Thymus (tissue), 11 donors: ENCODE results near the gene HOXA1. TPM values are rescaled to one million over a fixed set of nuclear protein-coding genes. Genes with fewer than 3 reads are reported as not detected.
A peak's percentile ranks its signal among the peaks of the same experiment; 100 is the strongest.

Experiments used
- DNase-seq, 9 donors: peaks; one replicate each; pipeline ENCODE4 v3.0.0-alpha.2; 2013; ENCODE audit warnings: low spot score in 9 of 9, low read depth in 6 of 9, missing footprints in 1 of 9
- H3K27ac ChIP-seq, 2 donors: one replicate each; pipeline ENCODE4 v1.5.1; 2013; ENCODE audit warnings: control low read depth in 1 of 2, low read depth in 1 of 2, low read length in 1 of 2, mild to moderate bottlenecking in 1 of 2, moderate library complexity in 1 of 2
- H3K27me3 ChIP-seq, 2 donors: one replicate each; pipeline ENCODE4 v1.5.1; 2013; ENCODE audit warnings: low read length in 1 of 2; ENCODE audit not compliant: control insufficient read depth in 2 of 2, insufficient read depth in 1 of 2
- H3K36me3 ChIP-seq, 2 donors: one replicate each; pipeline ENCODE4 v1.5.1; 2013; ENCODE audit warnings: low read length in 1 of 2, mild to moderate bottlenecking in 1 of 2, moderate library complexity in 1 of 2; ENCODE audit not compliant: control insufficient read depth in 2 of 2, insufficient read depth in 2 of 2
- H3K4me1 ChIP-seq, 2 donors: one replicate each; pipeline ENCODE4 v1.5.1; 2013; ENCODE audit warnings: low read length in 2 of 2; ENCODE audit not compliant: control insufficient read depth in 2 of 2, insufficient read depth in 2 of 2
- H3K4me3 ChIP-seq, 2 donors: one replicate each; pipeline ENCODE4 v1.5.1; 2013; ENCODE audit warnings: low read length in 2 of 2, control low read depth in 1 of 2, mild to moderate bottlenecking in 1 of 2
- H3K9me3 ChIP-seq, 2 donors: one replicate each; pipeline ENCODE4 v1.5.1; 2013; ENCODE audit warnings: low read length in 1 of 2, mild to moderate bottlenecking in 1 of 2; ENCODE audit not compliant: control insufficient read depth in 2 of 2, insufficient read depth in 1 of 2
- WGBS: extraction: QIAGEN DNeasy Blood & Tissue Kit; methylation state at CpG from one replicate; pipeline ENCODE4 v1.1.7; 2013; 5-methylcytosine and 5-hydroxymethylcytosine counted together
- polyA plus RNA-seq: library from polyadenylated mRNA; stranded (reverse); fragments of 200-250 nt; gene quantifications from one replicate; pipeline ENCODE4 v1.2.3, GENCODE V29; 2013
- total RNA-seq: library from RNA; stranded (reverse); fragments of 120-200 nt; gene quantifications from one replicate; pipeline ENCODE4 v1.2.4, GENCODE V29; 2013
- donor health status: healthy.

Gene HOXA1
- total and polyA plus RNA-seq, 2 donors, result 0.28 to 0.71 TPM

DNA sequence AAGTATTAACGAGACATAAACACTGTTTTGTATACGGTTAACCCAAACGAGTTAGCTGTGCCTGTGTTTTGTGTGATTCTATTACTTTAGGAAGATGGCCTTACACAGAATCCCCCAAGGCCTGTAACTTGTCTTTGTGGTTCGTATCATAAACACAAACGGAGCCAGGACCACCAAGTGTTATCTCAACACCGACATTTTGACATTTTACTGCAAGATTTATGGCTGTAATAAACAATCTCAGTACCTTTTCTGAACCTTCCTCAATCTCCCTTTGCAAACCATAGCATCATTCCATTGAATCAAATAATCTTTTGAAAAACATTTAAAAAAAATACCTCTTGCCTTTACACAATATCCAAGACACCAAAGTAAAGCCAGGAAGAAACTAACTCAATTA, 37.2 kb upstream of the HOXA1 start:
- no peak overlapping the region for H3K27ac ChIP-seq
- peaks cover 0 to 7% of the 10 kb centered on the region in 2 donors for H3K9me3 ChIP-seq
- peaks cover 5 to 17% of the 10 kb centered on the region in 2 donors for H3K4me1 ChIP-seq
- H3K36me3 ChIP-seq, result no peaks in the 10 kb centered on the region
- H3K4me3 ChIP-seq, result no peak overlapping the region
- 87% methylated on average over 6 of the region's 6 CpGs for WGBS
- no peak for DNase-seq
- H3K27me3 ChIP-seq, result peaks cover 8 to 60% of the 10 kb centered on the region in 2 donors

- Histone ChIP-seq H3K9me3 (peaks cover 0 to 7% of the 10 kb centered on the region in 2 donors), H3K36me3 (no peaks in the 10 kb centered on the region), H3K27ac (no peak overlapping the region), H3K27me3 (peaks cover 6 to 54% of the 10 kb centered on the region in 2 donors), H3K4me1 (peaks cover 5 to 17% of the 10 kb centered on the region in 2 donors), H3K4me3 (no peak overlapping the region)
- no peak for DNase-seq
- WGBS, result 95% methylated on average over 2 of the region's 2 CpGs
Measured at GRCh38 chr7:27132214-27132613, 36.4 kb upstream of the HOXA1 start.

DNA sequence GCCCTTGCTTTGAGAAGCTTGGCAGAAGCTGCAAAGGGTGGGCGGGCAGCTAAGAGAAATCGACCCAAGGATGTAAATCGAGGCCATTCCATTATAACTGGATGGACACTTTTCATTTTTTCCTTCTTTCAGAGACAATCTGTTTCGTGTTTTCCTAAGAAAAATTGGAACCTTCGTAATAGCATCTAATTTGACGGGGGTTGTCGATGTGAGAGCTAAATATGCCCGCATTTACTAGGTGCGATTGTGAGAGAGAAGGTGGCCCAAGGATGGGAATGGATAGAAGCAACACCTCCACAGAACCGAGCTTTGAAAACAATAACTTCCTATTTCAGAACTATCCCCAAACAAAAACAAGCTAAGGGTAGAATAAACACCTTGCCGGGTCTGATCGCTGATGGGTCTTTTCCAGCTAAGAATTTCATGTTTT, 35.6 kb upstream of the HOXA1 start:
- Histone ChIP-seq H3K27me3 (peaks cover 2 to 46% of the 10 kb centered on the region in 2 donors), H3K4me3 (peak overlapping the region; percentile 60 to 88), H3K27ac (no peak overlapping the region), H3K36me3 (no peaks in the 10 kb centered on the region), H3K9me3 (peaks cover 0 to 7% of the 10 kb centered on the region in 2 donors), H3K4me1 (peaks cover 5 to 16% of the 10 kb centered on the region in 2 donors)
- 76% methylated on average over 12 of the region's 12 CpGs for WGBS
- no peak for DNase-seq

GRCh38 chr7:27130540-27131389, 35.0 kb upstream of the HOXA1 start, which contains the start of gene HOXA4:
Gene HOXA4 (minus strand): TSS chr7:27130757. CDS start chr7:27130733, 24 bp downstream.
- peaks cover 2 to 40% of the 10 kb centered on the region in 2 donors for H3K27me3 ChIP-seq
- H3K27ac ChIP-seq, result peak within 1 kb of the TSS; percentile 56 to 76
- DNase-seq, result peak; percentile 49 to 95 (median 87)
- H3K9me3 ChIP-seq, result peaks cover 0 to 7% of the 10 kb centered on the region in 2 donors
- no peaks in the 10 kb centered on the region for H3K36me3 ChIP-seq
- WGBS, result 38% methylated on average over 67 of the region's 67 CpGs
- peak within 1 kb of the TSS; percentile 60 to 88 for H3K4me3 ChIP-seq
- peaks cover 4 to 10% of the 10 kb centered on the region in 2 donors for H3K4me1 ChIP-seq

- Histone ChIP-seq H3K36me3 (no peaks in the 10 kb centered on the region), H3K4me1 (peaks cover 0 to 12% of the 10 kb centered on the region in 2 donors), H3K27ac (peak overlapping the region in 1 of 2 donors; percentile 72), H3K4me3 (peak overlapping the region; percentile 60 to 88), H3K9me3 (peaks cover 0 to 7% of the 10 kb centered on the region in 2 donors), H3K27me3 (peaks cover 2 to 42% of the 10 kb centered on the region in 2 donors)
- DNase-seq, result peak in 3 of 9 donors; percentile 39 to 56 (median 47)
- 74% methylated on average over 72 of the region's 72 CpGs for WGBS
Measured at GRCh38 chr7:27129729-27130539, 34.1 kb upstream of the HOXA1 start.

- DNase-seq, result no peak
- WGBS, result 96% methylated on average over 28 of the region's 28 CpGs
- peaks cover 0 to 7% of the 10 kb centered on the region in 2 donors for H3K9me3 ChIP-seq
- peaks cover 0 to 12% of the 10 kb centered on the region in 2 donors for H3K4me1 ChIP-seq
- no peaks in the 10 kb centered on the region for H3K36me3 ChIP-seq
- no peak overlapping the region for H3K4me3 ChIP-seq
- no peak overlapping the region for H3K27ac ChIP-seq
- peaks cover 2 to 45% of the 10 kb centered on the region in 2 donors for H3K27me3 ChIP-seq
Measured at GRCh38 chr7:27128776-27129728, 33.3 kb upstream of the HOXA1 start.

GRCh38 chr7:27128034-27128433, 32.2 kb upstream of the HOXA1 start:
- DNase-seq, result no peak
- Histone ChIP-seq H3K4me1 (peaks cover 0 to 12% of the 10 kb centered on the region in 2 donors), H3K27ac (no peak overlapping the region), H3K36me3 (no peaks in the 10 kb centered on the region), H3K4me3 (no peak overlapping the region), H3K27me3 (peaks cover 0 to 42% of the 10 kb centered on the region in 2 donors), H3K9me3 (peaks cover 0 to 7% of the 10 kb centered on the region in 2 donors)
- WGBS, result 90% methylated on average over 2 of the region's 2 CpGs

DNA sequence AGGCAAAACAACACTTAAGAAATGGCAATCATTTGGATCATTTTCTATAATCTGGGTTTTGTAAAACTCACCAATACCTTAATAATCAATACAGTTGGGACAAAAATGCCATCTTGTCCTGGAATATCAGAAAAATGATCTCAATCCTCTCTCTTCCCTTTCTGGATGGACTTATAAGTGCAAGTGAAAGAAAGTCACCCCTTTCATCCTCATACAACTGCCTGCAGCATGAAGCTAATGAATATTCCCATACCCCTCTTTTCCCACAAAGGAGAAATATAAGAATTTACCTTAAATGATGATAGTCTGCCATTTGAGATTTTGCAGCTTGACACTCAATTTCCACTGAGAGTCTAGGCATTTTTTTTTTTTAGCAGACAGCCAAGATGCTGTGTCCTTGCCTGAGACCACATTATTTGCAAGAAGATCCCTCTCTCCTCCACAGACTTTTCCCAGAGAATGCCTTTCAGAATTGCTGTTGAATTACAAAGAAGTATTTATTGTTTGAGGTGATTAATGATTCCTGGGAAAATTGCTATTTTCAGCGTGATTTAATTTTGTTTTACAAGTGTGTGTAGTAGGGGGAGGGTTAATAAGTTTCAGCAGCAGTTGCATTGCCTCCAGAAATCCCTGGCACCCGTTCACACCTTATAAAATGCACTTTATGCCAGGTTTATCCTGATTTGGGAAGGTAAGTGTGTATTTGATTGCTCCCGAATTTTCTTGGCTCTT, 31.0 kb upstream of the HOXA1 start:
- Histone ChIP-seq H3K9me3 (peaks cover 0 to 7% of the 10 kb centered on the region in 2 donors), H3K27me3 (peaks cover 0 to 46% of the 10 kb centered on the region in 2 donors), H3K27ac (no peak overlapping the region), H3K4me1 (peaks cover 0 to 12% of the 10 kb centered on the region in 2 donors), H3K4me3 (no peak overlapping the region), H3K36me3 (no peaks in the 10 kb centered on the region)
- DNase-seq, result no peak
- WGBS, result 93% methylated on average over 3 of the region's 3 CpGs
